ENCODE data around the gene COMT.

COMT gene

GRCh38 chr22:19897726-19898125, 43.8 kb upstream of the COMT start:
- no peak for TF ChIP-seq CTCF (IDR thresholded peaks at IDR 0.05; ENCODE audit: low read depth, low read length, missing control alignments)
- DNase-seq (ENCODE audit: low read depth): no peak
- no peak overlapping the region for H3K4me3 ChIP-seq (ENCODE audit: low read depth, low read length)

GRCh38 chr22:19898145-19898544, 43.4 kb upstream of the COMT start:
- no peak for TF ChIP-seq CTCF (IDR thresholded peaks at IDR 0.05; ENCODE audit: low read depth, low read length, missing control alignments)
- no peak overlapping the region for H3K4me3 ChIP-seq (ENCODE audit: low read depth, low read length)
- DNase-seq (ENCODE audit: low read depth): no peak

GRCh38 chr22:19898831-19899567, 42.6 kb upstream of the COMT start:
- DNase-seq (ENCODE audit: low read depth): no peak
- no peak for TF ChIP-seq CTCF (IDR thresholded peaks at IDR 0.05; ENCODE audit: low read depth, low read length, missing control alignments)
- H3K4me3 ChIP-seq (ENCODE audit: low read depth, low read length): no peak overlapping the region

GRCh38 chr22:19900707-19901436, 40.7 kb upstream of the COMT start:
- no peak overlapping the region for H3K4me3 ChIP-seq (ENCODE audit: low read depth, low read length)
- no peak for TF ChIP-seq CTCF (IDR thresholded peaks at IDR 0.05; ENCODE audit: low read depth, low read length, missing control alignments)
- DNase-seq (ENCODE audit: low read depth): no peak

GRCh38 chr22:19901577-19902244, 39.9 kb upstream of the COMT start:
- no peak overlapping the region for H3K4me3 ChIP-seq (ENCODE audit: low read depth, low read length)
- DNase-seq (ENCODE audit: low read depth): no peak
- no peak for TF ChIP-seq CTCF (IDR thresholded peaks at IDR 0.05; ENCODE audit: low read depth, low read length, missing control alignments)

- no peak overlapping the region for H3K4me3 ChIP-seq (ENCODE audit: low read depth, low read length)
- TF ChIP-seq CTCF (IDR thresholded peaks at IDR 0.05; ENCODE audit: low read depth, low read length, missing control alignments): no peak
- DNase-seq (ENCODE audit: low read depth): no peak
Measured at GRCh38 chr22:19902245-19902715, 39.3 kb upstream of the COMT start.
